GM10266 (cell line): ENCODE measurements around the gene RILPL2.
"Not testable (repeated sequence)": the region's sequence is repeated elsewhere in the genome, so short reads cannot be mapped to it uniquely, and the experiment has no call there.

Experiments
- DNase-seq: peaks from one replicate; pipeline ENCODE4 v3.0.0; 2012; ENCODE audit errors: extremely low spot score
- TF ChIP-seq, protein P1 (sequence below): IDR thresholded peaks from 2 replicates; pipeline ENCODE4 v1.5.1; 2012; ENCODE audit warnings: mild to moderate bottlenecking, low read depth; ENCODE audit not compliant: control insufficient read depth, insufficient read depth; ENCODE audit errors: missing control alignments

The RILPL2 gene

DNA sequence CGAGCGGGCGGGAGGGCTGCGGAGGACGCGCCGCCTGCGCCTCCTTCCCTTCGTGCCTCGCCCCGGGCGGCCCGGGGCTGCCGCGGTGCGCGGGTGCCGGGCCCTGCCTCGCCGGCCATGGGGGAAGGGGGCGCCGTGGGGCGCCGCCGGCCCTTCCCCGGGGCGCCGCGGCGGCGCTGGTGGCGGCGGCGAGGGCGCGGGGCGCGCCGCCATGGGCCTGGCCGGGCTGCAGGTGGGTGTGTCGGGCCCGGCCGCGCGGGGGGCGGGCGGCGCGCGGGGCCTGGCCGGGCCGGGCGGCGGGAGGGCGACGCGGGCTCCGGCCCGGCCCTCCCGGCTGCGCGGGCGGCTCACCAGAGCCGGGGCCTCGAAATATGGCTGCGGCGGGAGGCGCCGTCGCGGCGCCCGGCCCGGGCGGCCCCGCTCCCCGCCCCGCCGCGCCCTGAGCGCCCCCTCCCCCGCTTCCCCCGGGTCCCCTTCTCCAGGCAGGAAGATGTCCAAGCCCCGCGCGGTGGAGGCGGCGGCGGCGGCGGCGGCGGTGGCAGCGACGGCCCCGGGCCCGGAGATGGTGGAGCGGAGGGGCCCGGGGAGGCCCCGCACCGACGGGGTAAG is 47.4 kb downstream of the RILPL2 start:
- TF ChIP-seq, protein P1, sequence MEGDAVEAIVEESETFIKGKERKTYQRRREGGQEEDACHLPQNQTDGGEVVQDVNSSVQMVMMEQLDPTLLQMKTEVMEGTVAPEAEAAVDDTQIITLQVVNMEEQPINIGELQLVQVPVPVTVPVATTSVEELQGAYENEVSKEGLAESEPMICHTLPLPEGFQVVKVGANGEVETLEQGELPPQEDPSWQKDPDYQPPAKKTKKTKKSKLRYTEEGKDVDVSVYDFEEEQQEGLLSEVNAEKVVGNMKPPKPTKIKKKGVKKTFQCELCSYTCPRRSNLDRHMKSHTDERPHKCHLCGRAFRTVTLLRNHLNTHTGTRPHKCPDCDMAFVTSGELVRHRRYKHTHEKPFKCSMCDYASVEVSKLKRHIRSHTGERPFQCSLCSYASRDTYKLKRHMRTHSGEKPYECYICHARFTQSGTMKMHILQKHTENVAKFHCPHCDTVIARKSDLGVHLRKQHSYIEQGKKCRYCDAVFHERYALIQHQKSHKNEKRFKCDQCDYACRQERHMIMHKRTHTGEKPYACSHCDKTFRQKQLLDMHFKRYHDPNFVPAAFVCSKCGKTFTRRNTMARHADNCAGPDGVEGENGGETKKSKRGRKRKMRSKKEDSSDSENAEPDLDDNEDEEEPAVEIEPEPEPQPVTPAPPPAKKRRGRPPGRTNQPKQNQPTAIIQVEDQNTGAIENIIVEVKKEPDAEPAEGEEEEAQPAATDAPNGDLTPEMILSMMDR: peak; percentile 12
- DNase-seq: peak; percentile 67

- DNase-seq: peak; percentile 97
Measured at GRCh38 chr12:123388177-123388950, 48.1 kb downstream of the RILPL2 start.

GRCh38 chr12:123387508-123388176 is 48.8 kb downstream of the RILPL2 start:
- TF ChIP-seq, protein P1: no peak
- no peak for DNase-seq

More at GRCh38 chr12:123388177-123388950, 48.1 kb downstream of the RILPL2 start:
- TF ChIP-seq, protein P1: no peak

GRCh38 chr12:123385536-123385935 is 50.9 kb downstream of the RILPL2 start:
- not testable (repeated sequence) for DNase-seq

DNA sequence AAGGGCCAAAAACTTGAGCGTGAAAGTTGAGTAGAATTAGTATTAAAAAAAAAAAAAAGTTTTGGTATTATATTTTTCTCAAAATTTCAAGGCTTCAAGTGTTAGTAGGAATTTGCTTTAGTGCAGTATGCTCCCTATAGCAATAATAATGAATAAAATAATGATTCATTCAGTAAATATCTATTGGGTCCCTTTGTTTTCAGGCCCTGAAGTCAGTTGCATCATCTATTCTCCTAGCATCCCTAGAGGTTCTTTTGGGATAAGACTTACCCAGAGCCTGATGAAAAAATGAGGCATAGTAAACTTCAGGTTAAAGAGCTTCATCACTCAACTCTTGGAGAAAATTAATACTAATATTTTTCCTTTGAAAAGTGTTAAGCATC is 51.5 kb downstream of the RILPL2 start:
- TF ChIP-seq, protein P1: no peak
- DNase-seq: no peak

- peak; percentile 37 for DNase-seq
- TF ChIP-seq, protein P1: no peak
Measured at GRCh38 chr12:123384318-123384993, 52.0 kb downstream of the RILPL2 start.

GRCh38 chr12:123382684-123383083 is 53.8 kb downstream of the RILPL2 start:
- TF ChIP-seq, protein P1: no peak
- DNase-seq: no peak
